Naive B cell (primary cell): ENCODE measurements around the gene TMEM269. TPM values are rescaled to one million over a fixed set of nuclear protein-coding genes. Genes with fewer than 3 reads are reported as not detected.
A peak's percentile ranks its signal among the peaks of the same experiment; 100 is the strongest.

Experiments used
- ATAC-seq, 2 donors: fragments of 150-1000 bp; cut with Tn5 transposase; 2 replicates each; pipeline ENCODE4 v1.10.0; 2021; ENCODE audit warnings: low read depth in 2 of 2, mild to moderate bottlenecking in 2 of 2, moderate library complexity in 2 of 2
- DNase-seq: peaks from one replicate; pipeline ENCODE4 v3.0.0; 2022
- H3K27ac Mint-ChIP-seq, 6 donors: one replicate each; pipeline ENCODE4 v1.8.0; 2020 to 2022; ENCODE audit warnings: mild to moderate bottlenecking in 6 of 6, mixed read lengths in 6 of 6, moderate library complexity in 5 of 6, inconsistent platforms in 2 of 6
- H3K27me3 Mint-ChIP-seq, 3 donors: one replicate each; pipeline ENCODE4 v1.8.0; 2021 to 2022; ENCODE audit warnings: mixed read lengths in 3 of 3, mild to moderate bottlenecking in 1 of 3
- H3K36me3 Mint-ChIP-seq, 2 donors: one replicate each; pipeline ENCODE4 v1.8.0; 2020 to 2022; ENCODE audit warnings: mixed read lengths in 2 of 2, inconsistent platforms in 1 of 2, mild to moderate bottlenecking in 1 of 2
- H3K4me1 Mint-ChIP-seq, 3 donors: one replicate each; pipeline ENCODE4 v1.8.0; 2020 to 2022; ENCODE audit warnings: mixed read lengths in 3 of 3, inconsistent platforms in 1 of 3, mild to moderate bottlenecking in 1 of 3, moderate library complexity in 1 of 3
- H3K4me3 Mint-ChIP-seq, 8 donors: one replicate each; pipeline ENCODE4 v1.8.0; 2020 to 2022; ENCODE audit warnings: mild to moderate bottlenecking in 8 of 8, mixed read lengths in 8 of 8, moderate library complexity in 8 of 8, inconsistent platforms in 2 of 8
- H3K9me3 Mint-ChIP-seq, 7 donors: one replicate each; pipeline ENCODE4 v1.8.0; 2020 to 2022; ENCODE audit warnings: mixed read lengths in 7 of 7, mild to moderate bottlenecking in 5 of 7, inconsistent platforms in 2 of 7, moderate library complexity in 1 of 7
- polyA plus RNA-seq, 6 donors: library from polyadenylated mRNA; unstranded; fragments of 300-500 nt; fragmentation: Illumina TruSeq; gene quantifications; one replicate each; pipeline ENCODE4 v1.2.3, GENCODE V29; 2021; ENCODE audit warnings: low read depth in 6 of 6

Gene TMEM269, protein sequence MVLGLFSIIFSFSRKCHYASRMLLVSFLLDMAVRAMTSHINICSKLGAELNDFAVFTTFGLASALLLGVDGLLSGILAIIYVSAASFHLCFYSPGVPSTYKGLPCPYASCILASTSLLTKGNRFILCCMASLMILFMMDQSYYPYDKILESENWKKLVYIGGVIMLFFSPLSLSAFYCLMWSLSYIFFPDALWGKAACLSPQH
- under 1 TPM in 1 of 6 donors, not detected in 5; 0.11 TPM for polyA plus RNA-seq

DNA sequence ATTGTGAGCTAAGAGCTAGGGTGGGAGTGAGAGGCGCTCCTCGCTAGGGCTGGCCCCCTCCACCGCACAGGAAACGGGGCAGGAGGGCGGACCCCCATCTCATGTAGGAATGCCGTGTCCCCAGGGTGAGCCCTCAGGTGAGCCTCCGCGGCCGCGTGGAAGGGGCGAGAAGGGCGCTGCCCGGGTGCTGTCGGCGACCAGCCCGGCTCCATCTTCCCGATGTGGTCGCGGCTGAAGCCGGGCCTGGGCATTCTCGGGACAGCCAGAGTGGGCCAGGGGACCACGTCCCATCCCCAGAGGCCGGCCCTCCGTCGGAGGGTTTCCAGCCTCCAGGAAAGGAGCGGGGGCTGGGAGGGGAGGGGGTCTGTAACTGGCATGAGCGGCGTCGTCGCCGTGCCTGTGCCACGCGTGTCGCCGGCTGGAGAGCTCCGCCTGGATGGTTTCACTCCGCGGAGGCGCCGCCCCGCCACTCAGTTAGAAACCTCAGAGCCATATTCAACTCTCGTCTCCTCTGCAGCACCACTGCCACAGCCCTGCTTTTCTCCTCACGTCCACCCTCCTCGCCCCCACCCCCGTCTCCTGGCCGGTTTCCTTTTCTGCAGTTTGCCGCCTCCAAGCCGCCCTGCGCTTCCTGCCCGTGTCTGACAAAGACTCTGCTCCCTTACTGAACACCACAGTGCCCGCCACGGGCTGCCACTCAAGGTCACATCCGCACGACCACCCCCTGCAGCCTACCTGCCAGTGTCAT lies at the start of gene TMEM269:
TSS of gene TMEM269 (plus strand) at position 46 of the 748 bp plus-strand sequence. CDS start 4,903 bp downstream, outside the sequence.
- ATAC-seq (peak; percentile 74 to 78), DNase-seq (peak; percentile 6)
- H3K36me3 Mint-ChIP-seq, result peaks cover 14 to 15% of the 10 kb centered on the region in 2 donors
- peak within 1 kb of the TSS; percentile 2 to 75 (median 24) for H3K27ac Mint-ChIP-seq
- H3K9me3 Mint-ChIP-seq, result peaks cover 0 to 1% (median 0%) of the 10 kb centered on the region in 7 donors
- H3K27me3 Mint-ChIP-seq, result no peaks in the 10 kb centered on the region
- H3K4me1 Mint-ChIP-seq, result peaks cover 13 to 21% (median 21%) of the 10 kb centered on the region in 3 donors
- peak within 1 kb of the TSS; percentile 70 to 91 (median 88) for H3K4me3 Mint-ChIP-seq

DNA sequence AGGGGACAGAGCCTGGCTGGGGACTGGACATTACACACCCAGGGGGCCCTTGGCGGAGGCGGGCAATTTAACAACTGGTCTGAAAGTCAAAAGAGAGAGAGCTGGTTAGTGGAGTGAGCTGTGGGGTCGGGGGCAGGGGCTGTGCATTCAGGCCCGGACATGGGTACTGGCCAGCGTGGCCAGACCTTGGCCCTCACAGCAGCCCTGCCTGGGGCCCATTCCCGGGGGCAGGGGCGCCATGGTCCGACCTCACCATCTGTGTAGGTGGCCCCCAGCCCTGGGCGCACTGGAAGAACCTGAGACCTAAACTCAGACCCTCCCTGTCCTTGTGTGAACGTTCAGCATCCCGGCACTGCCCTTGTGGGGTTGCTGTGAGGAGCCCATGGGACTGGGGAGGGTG lies 49.7 kb upstream of the TMEM269 start:
- Mint-ChIP-seq H3K9me3 (no peaks in the 10 kb centered on the region), H3K27ac (peak overlapping the region in 1 of 6 donors; percentile 46), H3K4me3 (no peak overlapping the region), H3K4me1 (peaks cover 11 to 21% (median 21%) of the 10 kb centered on the region in 3 donors), H3K27me3 (no peaks in the 10 kb centered on the region), H3K36me3 (no peaks in the 10 kb centered on the region)
- DNase-seq (no peak), ATAC-seq (no peak)

DNA sequence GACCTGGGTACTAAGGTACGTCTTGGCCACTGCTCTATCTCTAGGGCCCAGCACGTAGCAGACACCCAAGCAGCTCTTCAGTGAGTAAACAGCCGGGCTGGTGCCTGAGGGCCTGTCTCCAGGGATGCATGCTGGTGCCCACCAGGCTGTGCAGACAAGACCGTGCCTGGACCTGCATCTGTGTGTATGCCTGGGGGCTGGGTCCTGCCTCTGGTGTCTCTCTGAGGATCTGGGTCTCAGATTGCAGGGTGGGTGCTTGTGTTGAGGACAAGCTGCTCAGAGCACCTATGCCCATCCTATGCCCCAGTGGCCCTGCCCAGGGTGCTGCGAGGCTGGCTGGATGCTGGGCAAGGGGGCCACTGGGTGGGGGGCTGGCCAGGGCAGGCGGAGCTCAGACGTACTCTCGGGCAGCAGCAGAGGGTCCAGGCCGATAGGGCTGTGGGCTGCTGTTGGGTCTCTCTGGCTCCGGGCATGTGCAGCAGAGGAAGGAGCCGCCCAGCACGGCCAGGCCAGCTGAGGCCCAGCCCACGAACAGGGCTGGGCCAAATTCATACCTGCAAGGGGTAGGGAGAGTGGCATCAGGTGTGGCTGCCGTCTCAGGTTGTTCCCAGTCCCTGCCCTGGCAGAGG lies 49.2 kb upstream of the TMEM269 start:
- Mint-ChIP-seq H3K27me3 (no peaks in the 10 kb centered on the region), H3K27ac (no peak overlapping the region), H3K36me3 (no peaks in the 10 kb centered on the region), H3K9me3 (no peaks in the 10 kb centered on the region), H3K4me1 (peaks cover 11 to 21% (median 21%) of the 10 kb centered on the region in 3 donors), H3K4me3 (no peak overlapping the region)
- DNase-seq (no peak), ATAC-seq (no peak)

DNA sequence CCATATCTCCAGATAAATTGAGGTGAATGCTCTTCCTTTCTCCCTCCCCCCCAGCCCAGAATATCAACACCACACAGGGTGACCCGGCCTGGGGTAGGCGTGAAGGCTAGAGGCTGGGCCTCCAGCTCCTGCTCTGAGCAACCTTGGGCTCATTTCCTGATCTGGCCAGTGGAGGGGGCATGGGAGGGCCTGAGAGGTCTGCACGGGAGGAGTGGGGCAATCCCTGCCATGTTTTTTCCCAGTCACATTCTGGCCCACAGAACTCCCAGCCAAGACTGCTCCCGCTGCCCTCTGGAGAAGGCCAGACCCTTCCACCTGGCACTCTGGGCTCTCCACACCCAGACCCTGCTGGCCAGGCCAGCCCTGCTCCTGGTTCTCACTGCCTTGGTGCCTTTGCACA lies 48.6 kb upstream of the TMEM269 start:
- ATAC-seq (no peak), DNase-seq (no peak)
- Mint-ChIP-seq H3K27ac (peak overlapping the region in 1 of 6 donors; percentile 56), H3K36me3 (no peaks in the 10 kb centered on the region), H3K4me3 (no peak overlapping the region), H3K4me1 (peaks cover 11 to 21% (median 17%) of the 10 kb centered on the region in 3 donors), H3K9me3 (no peaks in the 10 kb centered on the region), H3K27me3 (no peaks in the 10 kb centered on the region)

DNA sequence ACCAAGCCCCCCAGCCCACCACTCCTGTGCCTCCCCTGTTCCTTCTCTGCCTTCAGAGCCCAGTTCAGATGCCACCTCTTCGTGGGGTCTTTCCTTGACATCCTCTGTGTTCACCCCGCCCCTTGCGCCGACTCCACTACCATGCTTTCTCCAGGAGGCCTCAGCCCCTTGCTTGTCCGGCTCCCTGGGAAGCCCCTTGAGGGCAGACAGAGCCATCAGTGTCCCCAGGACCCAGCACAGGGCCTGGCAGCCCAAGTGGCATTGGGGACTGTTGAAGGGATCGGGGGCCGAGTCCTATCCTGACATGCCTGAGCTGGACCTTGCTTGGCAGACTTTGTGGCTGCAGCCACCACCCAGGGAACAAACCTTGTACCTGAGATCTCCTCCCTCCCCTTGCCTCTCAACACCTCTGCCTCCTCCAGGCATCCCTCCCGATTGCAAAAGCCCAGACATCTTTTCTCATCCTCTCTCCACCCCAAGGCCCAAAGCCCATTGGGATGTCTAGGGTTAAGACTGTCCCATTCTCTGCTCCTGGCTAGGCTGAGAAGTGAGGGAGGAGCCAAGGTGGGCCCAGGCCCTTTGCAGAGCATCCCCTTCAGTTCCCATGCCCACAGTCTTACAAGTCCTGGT lies 48.1 kb upstream of the TMEM269 start:
- Mint-ChIP-seq H3K36me3 (no peaks in the 10 kb centered on the region), H3K27ac (peak overlapping the region in 3 of 6 donors; percentile 41 to 78 (median 44)), H3K4me3 (peak overlapping the region in 2 of 8 donors; percentile 8 to 44), H3K9me3 (no peaks in the 10 kb centered on the region), H3K4me1 (peaks cover 11 to 21% (median 17%) of the 10 kb centered on the region in 3 donors), H3K27me3 (no peaks in the 10 kb centered on the region)
- ATAC-seq, result no peak
- no peak for DNase-seq

DNA sequence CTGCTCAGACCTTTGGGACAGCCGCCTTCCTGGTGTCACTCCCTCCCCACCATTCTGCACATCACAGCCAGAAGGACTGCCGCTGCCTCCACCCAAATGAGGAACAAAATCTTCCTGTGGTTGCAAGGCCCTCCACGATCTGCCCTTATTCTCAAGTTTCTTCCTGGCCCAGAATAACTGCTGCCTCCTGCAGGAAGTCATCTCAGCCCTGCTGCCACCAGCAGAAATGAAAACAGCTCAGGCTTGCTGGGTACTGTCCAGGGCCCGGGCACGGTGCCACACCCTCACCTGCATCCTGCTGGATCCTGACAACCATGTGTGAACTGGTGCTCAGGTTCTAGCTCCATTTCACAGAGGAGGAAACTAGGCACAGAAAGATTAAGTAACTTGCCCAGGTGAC lies 47.5 kb upstream of the TMEM269 start:
- Mint-ChIP-seq H3K4me1 (peaks cover 11 to 21% (median 17%) of the 10 kb centered on the region in 3 donors), H3K36me3 (no peaks in the 10 kb centered on the region), H3K27ac (peak overlapping the region in 3 of 6 donors; percentile 41 to 78 (median 78)), H3K9me3 (no peaks in the 10 kb centered on the region), H3K27me3 (no peaks in the 10 kb centered on the region), H3K4me3 (peak overlapping the region in 3 of 8 donors; percentile 44 to 75 (median 55))
- ATAC-seq (peak; percentile 60 to 67), DNase-seq (no peak)

DNA sequence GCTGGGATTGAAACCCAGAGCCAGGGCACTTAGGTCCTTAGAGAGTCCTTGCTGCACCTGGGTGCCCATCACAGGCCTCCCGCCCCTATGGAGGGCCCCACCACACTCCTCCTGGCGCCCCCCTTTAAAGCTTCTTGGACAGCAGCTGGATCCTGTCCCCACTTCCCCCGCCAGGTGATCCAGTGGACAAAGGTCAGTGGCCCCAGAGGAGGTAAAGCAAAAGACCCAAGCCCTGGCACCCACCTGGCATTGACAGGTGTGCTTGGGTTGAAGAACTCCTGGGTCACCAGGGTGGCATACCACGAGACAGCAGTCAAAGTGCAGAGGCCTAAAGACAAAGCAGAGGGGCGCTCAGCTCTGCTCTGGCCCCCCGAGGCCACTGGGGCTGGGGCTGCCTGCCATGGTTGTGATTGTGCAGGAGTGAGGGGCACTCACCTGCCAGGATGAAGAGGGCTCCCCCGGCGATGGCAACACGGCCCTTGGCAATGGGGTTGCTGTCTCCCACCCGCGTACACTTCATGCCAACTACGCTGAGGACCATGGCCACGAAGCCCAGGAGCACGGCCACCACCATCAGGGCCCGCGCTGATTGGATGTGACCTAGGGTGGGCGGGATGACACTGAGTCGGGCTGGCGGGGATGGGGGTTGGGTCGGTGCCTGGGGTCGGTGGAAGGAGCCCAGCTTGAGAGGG lies 46.7 kb upstream of the TMEM269 start:
- H3K27ac Mint-ChIP-seq, result no peak overlapping the region
- H3K4me3 Mint-ChIP-seq, result no peak overlapping the region
- no peaks in the 10 kb centered on the region for H3K36me3 Mint-ChIP-seq

DNA sequence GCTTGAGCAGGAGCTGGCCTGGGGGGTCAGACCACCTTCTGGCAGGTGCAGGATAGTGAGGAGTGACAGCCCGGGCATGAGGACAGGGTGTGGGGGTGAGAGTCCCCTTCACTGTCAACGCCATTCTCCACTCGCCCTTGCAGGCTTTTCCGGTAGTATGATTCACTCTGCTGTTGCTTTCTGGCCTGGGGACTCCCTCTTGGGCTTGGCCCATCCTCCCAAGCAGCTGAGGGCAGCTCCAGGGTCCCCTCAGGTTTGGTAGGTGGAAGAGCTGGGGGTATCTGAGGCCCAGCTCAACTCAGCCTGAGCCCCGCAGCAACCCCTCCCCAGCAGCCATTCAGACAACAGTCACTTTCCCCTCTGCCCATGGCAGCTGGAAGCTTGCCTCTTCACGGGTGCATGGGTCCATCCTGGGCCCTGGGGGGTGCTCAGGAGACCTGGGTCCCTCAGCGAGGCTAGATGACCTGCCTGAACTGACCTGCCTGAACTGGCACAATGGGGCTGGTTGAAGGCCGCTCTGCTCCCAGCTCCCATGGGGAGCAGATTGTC lies 46.0 kb upstream of the TMEM269 start:
- Mint-ChIP-seq H3K27me3 (no peaks in the 10 kb centered on the region), H3K4me3 (no peak overlapping the region), H3K36me3 (no peaks in the 10 kb centered on the region)

More for the DNA sequence above, 46.7 kb upstream of the TMEM269 start:
- Mint-ChIP-seq H3K9me3 (no peaks in the 10 kb centered on the region), H3K27me3 (no peaks in the 10 kb centered on the region), H3K4me1 (peaks cover 11 to 21% (median 17%) of the 10 kb centered on the region in 3 donors)
- DNase-seq (no peak), ATAC-seq (no peak)

DNA sequence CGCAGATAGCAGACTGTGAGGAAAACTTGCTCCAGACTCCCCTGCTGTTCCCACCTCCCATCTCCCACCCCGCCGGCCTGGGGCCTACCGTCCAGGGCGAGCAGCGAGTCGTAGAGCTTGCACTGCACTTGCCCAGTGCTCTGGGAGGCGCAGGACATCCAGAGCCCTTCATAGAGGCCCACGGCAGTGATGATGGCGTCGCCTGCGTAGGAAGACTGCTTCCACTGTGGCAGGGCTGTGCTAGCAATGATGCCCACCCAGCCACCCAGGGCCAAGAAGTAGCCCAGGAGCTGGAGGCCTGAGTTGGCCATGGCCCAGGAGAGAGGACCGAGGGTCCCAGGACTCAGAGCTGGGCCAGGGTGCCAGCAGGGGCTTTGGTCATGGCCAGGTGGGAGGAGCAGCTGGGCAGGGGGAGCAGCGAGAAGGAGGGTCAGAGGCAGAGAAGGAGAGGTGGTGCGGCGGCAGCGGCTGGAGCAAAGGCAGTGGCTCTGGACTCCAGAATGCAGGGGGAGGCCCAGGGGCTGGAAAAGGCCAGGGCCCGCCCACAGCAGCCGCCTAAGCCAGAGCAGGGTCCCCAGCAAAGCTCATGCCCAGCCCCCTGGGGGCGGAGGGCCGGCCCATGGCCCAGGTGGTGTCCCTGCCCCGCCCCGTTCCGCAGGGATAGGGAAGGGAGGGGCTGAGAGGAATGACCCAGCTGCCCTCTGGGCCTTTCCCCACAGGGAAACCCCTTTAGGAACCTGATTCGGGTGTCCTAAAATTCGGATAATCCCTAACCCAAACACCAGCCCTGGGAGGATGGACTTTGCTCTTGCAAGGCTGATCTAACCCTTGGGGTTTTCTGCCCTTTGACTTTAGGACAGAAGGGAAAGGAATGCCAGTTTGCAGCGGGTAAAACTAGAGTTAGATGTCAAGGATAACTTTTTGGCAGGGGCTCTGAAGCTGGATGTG lies 44.8 kb upstream of the TMEM269 start, which contains the start of gene CLDN19:
TSS of gene CLDN19 (minus strand) at position 484 of the 948 bp plus-strand sequence. CDS start at position 311, 173 bp downstream.
- no peak for DNase-seq
- Mint-ChIP-seq H3K4me1 (peaks cover 11 to 21% (median 17%) of the 10 kb centered on the region in 3 donors), H3K4me3 (no peak within 1 kb of the TSS), H3K9me3 (no peaks in the 10 kb centered on the region), H3K36me3 (no peaks in the 10 kb centered on the region), H3K27ac (peak within 1 kb of the TSS in 1 of 6 donors; percentile 86), H3K27me3 (no peaks in the 10 kb centered on the region)
- ATAC-seq, result no peak

More for the DNA sequence above, 46.0 kb upstream of the TMEM269 start:
- peak overlapping the region in 2 of 6 donors; percentile 21 to 24 for H3K27ac Mint-ChIP-seq
- DNase-seq, result no peak
- ATAC-seq, result no peak
- H3K4me1 Mint-ChIP-seq, result peaks cover 11 to 21% (median 17%) of the 10 kb centered on the region in 3 donors
- H3K9me3 Mint-ChIP-seq, result no peaks in the 10 kb centered on the region

DNA sequence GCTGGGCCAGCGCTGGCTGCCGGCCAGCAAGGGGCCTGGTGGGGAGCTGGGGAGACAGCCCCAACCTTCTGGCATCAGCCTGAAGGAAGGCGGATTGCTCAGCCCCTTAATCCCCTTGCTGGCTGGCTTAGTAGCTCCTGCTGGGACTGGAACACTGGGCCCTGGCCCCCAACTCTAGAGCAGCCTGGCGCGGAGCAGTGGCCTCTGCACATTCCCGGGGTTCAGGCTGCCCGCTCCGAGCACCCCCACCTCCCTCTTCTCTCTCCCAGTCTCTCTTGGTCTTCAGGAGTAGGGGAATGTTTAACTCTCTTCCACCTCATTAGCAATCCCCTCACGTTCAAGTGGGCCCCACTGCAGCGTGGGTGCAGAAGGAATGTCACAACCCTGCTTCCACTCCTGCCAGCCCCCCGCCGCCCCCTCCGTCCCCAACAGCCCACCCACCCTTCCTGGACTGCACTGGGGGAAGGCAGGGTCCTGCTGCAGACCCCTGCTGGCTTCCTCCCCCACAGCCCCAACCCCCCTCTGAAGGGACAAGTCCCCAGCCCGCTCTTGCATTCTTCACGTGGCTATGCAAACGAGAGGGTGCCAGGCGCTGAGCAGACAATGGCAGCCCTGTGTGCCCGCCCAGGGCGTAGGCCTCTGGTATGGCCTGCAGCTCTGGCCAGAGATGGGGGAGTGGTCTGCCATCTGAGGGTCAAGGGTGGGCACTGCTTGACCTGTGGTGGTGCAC lies 43.8 kb upstream of the TMEM269 start:
- ATAC-seq (no peak), DNase-seq (no peak)
- Mint-ChIP-seq H3K27ac (peak overlapping the region in 1 of 6 donors; percentile 76), H3K4me1 (peaks cover 11 to 21% (median 17%) of the 10 kb centered on the region in 3 donors), H3K4me3 (no peak overlapping the region), H3K9me3 (no peaks in the 10 kb centered on the region), H3K36me3 (no peaks in the 10 kb centered on the region), H3K27me3 (no peaks in the 10 kb centered on the region)

DNA sequence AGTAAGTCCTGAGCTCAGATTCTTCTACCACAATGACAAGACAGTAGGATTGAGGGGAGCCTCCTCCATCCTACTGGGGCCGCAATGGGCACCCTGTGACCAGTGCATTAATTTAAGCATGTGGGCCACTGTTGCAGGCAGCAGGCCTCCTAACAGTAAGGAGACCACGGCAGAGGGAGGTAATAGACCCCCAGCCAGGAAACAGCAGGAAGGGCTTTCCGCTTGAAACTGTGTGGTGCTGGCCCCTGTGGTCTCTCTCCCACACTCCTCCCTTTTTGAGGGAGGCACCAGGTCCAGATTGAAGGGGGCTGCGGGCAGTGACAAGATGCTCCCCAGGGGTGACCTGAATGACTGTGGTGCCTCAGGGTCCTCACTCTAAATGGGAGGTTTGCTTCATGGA lies 43.1 kb upstream of the TMEM269 start:
- Mint-ChIP-seq H3K27ac (no peak overlapping the region), H3K36me3 (no peaks in the 10 kb centered on the region), H3K9me3 (no peaks in the 10 kb centered on the region), H3K4me1 (peaks cover 6 to 15% (median 15%) of the 10 kb centered on the region in 3 donors), H3K4me3 (no peak overlapping the region), H3K27me3 (no peaks in the 10 kb centered on the region)
- ATAC-seq, result no peak
- DNase-seq, result no peak
